ENCODE measurements around the gene MYO1E. TPM values are rescaled to one million over a fixed set of nuclear protein-coding genes. Genes with fewer than 3 reads are reported as not detected.
"Not testable (repeated sequence)": the region's sequence is repeated elsewhere in the genome, so short reads cannot be mapped to it uniquely, and the experiment has no call there.

MYO1E gene
- total RNA-seq: 10 to 100 TPM; 51.9 to 57.5 TPM

DNA sequence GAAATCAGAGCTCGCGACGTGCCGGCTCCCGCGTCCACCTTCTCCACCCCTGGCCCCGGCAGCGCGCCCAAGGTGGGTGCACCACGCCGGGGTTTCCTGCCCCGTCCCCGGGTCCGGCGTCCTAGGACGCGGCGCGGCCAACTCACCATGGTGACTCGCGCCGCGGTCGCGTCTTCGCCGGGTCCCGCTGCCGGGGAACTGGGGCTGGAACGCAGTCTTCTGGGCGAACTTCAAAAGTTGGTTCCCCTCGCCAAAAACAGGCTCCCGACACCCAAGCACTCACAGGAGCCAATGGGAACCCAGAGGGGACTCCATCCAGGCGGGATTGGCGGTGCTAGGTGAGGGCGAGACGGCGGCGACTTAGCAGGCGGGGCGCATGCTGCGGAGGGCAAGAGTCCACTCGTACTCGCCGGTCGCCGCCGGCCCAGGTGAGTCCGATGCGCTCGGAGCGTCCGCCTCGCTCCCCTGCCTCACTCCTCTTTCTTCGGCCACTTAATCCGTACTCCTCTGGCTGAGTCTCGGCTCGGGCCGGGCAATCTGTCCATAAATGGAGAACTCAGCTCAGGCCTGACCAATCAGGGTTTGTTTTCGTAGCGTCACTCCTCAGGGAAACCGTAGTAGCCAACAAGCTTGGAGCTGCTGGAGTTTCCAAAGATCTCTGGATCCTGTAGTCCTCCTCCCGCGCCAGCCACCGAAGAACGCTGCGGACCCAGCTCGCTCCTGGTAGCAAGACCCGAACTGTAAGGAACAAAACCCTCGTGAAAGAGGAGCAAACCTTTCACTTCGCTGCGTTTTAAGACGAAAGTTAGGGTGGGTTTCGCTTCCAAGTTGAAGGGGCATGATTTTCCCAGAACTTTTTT, at the start of gene MYO1E:
MYO1E (minus strand) TSS at position 520 of the 860 bp plus-strand sequence; CDS start at position 149, 371 bp downstream.
- POLR2A ChIA-PET: no interaction called here

GRCh38 chr15:59420986-59421618, 48.4 kb upstream of the MYO1E start:
- POLR2A ChIA-PET: no interaction called here
- CTCF ChIA-PET: interaction anchor here (1.6 kb wide), 1 partner anchor 108 kb away, joined by 4 read pairs; no protein-coding TSS in a partner anchor

More for the DNA sequence above, at the start of gene MYO1E:
- CTCF ChIA-PET: no interaction called here

DNA sequence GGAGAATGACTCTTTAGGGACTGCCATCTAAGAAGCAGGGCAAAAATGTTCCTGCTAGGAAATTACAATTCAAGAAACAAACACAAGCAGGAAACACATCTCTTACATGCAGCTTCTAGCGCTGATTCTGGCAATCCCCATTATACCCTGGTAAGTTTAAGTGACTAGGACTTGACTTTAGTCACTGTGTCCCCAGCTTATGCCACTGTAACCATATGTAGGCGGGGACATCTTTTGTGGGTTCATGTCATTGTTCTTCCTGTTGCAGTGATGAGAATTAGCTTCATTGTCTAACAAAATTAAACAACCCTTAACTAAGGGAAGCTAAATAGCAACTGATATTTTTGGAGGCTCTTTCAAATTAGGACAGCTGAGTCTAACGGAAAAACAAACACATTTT, 47.4 kb upstream of the MYO1E start:
- ChIA-PET CTCF (interaction anchor here (1.6 kb wide), 1 partner anchor 109 kb away, joined by 4 read pairs; no protein-coding TSS in a partner anchor), POLR2A (interaction anchor here (1.0 kb wide), 1 partner anchor 8 kb away, joined by 8 read pairs; no protein-coding TSS in a partner anchor)

DNA sequence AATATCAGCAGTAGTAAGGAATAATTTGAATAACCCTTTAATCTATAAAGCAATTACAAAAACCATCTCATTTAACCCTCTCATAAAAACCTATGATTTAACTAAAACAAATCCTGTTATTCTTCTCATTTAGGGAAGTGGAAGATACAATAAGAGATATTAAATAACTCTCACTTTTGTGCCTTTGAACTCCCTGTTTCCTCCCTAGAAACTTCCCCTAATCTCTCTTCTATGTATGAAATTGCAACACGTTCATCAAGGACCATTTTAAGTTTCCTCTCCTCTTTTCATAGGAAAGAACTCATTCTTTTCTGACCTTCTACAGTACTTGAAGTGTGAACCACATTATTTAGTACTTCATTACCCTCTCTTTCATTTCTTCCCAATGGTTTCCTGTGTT, 46.5 kb upstream of the MYO1E start:
- CTCF ChIA-PET: interaction anchor here (0.5 kb wide), 1 partner anchor 222 kb away, joined by 3 read pairs; no protein-coding TSS in a partner anchor
- POLR2A ChIA-PET: no interaction called here

DNA sequence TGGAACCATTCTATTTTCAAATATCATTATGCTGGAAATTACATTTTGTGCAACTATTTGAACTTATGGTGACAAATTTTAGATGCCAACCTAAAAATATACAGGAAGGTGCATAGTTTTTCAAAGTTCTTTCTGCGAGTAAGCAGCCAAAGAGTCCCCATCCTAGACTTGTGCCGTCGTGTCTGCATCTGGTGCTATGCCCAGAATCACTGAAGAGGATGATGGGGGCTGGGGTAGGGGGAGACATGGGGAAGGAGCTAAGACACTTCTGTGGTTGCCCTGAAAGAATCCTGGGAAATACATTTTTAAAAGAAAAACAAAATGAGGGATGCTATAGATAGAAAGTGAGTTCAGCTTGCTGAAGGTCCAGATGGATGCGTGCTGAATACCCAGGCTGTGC, 44.1 kb upstream of the MYO1E start:
- ChIA-PET CTCF (no interaction called here), POLR2A (no interaction called here)

DNA sequence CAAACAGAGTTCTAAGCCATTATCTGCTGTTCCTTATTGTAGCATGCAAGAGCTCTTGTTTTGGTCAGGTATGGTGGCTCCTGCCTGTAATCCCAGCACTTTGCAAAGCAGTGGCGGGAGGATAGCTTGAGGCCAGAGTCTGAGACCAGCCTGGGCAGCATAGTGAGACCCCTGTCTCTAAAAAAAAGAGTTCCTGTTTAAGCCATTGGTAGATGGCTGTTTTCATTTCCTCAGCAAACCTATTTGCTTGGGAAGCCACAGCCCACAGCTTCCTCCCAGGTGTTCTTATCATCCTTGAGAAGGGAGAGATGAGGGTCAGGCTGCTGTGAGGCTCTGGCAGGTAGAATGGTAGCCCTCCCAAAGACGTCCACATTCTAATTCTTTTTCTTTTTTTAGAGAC, 40.9 kb upstream of the MYO1E start:
- ChIA-PET POLR2A (no interaction called here), CTCF (interaction anchor here (1.5 kb wide), 1 partner anchor 168 kb away, joined by 6 read pairs; no protein-coding TSS in a partner anchor)

DNA sequence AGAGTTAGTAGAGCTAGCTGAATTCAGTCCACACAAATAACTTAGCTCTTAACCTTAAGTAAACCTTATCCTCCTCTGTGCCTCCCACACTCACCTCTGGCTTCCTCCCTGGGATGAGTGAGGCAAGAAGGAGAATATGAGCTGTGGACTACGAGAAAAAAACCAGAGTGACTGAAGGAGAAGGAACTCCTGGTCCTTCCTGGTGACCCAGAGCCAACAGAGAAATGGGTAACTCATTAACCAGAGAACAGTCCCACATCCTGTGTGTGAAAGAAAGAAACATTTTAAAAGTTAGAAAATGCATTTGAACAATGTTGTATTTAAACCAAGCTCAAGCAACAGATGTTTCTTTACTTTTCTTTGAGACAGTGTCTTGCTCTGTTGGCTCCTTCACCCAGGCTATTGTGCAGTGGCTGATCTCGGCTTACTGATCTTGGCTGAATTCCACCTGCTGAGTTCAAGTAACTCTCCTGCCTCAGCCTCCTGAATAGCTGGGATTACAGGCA, 37.8 kb upstream of the MYO1E start:
- ChIA-PET CTCF (interaction anchor here (1.2 to 1.3 kb wide), 2 partner anchors 20 to 30 kb away, joined by 3 to 4 read pairs; no protein-coding TSS in a partner anchor), POLR2A (no interaction called here)

- CTCF ChIA-PET: no interaction called here
- POLR2A ChIA-PET: no interaction called here
These were observed 35.3 kb upstream of the MYO1E start for GRCh38 chr15:59407946-59408345.

GRCh38 chr15:59406446-59406845, 33.8 kb upstream of the MYO1E start:
- ChIA-PET CTCF (no interaction called here), POLR2A (no interaction called here)

GRCh38 chr15:59405079-59405478, 32.4 kb upstream of the MYO1E start:
- ChIA-PET POLR2A (no interaction called here), CTCF (no interaction called here)

DNA sequence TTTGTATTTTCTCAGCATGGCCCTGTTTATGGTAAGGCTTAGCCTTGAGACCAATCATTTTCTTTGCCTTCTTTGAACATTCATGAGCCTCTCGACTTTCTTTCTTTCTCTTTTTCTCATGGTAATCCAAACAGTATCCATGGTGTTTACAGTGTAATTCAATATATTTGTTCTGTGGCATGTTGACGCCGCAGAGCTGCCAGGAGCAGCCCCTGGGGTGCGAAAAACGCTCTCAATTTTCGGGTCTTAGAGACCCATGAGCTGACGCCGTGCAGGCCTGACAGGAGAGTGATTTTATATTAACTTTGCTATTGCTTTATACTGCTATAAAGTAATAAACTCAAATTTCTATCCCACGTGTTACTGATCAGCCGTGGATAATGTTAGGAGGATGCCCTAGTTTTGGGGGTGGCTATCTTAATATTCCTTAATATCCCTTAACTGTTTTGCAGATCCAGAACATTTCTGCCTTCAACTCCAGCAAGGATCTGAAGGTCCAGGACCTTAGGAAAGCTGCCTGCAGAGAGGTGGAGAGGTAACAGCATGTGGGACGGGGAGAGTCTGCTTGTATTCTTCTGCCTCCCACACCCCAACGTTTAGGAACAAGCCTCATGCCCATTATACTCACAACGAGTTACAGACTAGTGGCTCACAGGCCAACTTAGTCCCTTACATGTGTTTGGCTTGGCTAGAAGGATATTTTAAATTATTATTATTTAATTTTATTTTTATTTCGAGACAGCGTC, 29.3 kb upstream of the MYO1E start:
- ChIA-PET CTCF (no interaction called here), POLR2A (no interaction called here)

DNA sequence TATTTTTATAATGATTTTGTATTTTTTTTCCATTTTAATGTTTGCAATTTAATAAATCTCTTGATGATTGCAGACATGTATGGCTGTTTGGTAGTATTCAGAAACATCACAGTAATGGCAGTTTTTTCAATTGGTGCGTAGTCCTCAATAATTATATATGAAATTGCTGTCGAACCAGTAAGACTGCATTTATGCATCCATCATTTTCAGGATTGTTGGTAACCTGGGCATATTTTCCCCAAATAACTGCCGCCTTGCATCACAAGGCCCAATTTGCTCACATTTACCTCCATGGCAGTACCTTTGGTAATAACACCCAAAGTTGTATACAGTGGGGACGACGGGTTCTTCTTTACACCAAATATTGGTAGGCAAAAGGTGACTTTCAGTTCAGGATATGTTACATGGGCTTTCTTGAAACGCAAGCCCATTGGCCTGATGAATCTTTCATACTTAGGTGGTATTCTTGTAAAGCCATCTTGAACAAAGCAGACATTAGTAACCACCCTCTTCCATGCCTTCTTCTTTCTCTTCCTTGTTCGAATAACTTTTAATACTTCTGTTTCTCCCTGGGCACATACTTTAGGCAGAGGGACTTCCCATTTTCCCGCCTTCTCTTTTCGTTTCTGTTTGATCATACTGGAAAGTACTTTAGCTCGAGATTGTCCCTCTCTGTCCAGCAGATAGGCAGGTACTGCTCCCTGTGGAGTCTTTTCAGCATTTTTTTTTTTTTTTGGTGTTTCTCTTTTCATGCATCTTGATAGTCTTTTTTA, 28.6 kb upstream of the MYO1E start:
- CTCF ChIA-PET: not testable (repeated sequence)
- POLR2A ChIA-PET: interaction anchor here (0.5 kb wide), 1 partner anchor 57 kb away, joined by 6 read pairs; no protein-coding TSS in a partner anchor

GRCh38 chr15:59400103-59400813, 27.6 kb upstream of the MYO1E start:
- POLR2A ChIA-PET: interaction anchor here (0.5 kb wide), 1 partner anchor 56 kb away, joined by 6 read pairs; no protein-coding TSS in a partner anchor
- CTCF ChIA-PET: no interaction called here

GRCh38 chr15:59399465-59400102, 26.9 kb upstream of the MYO1E start:
- CTCF ChIA-PET: no interaction called here

DNA sequence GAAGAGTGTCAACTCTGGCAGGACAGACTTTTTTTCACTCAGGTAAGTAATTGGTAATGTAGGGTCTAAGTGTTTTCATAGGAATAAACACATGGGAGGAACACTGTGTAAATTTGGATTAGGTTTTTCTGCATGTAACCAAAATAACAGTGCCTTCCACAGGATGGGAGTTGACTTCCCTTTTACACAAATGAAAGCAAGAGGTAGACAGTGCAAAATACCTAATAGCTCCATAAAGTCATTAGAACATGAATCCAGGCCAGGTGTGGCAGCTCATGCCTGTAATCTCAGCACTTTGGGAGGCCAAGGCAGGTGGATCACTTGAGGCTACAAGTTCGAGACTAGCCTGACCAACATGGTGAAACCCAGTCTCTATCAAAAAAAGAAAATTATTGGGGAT, 25.5 kb upstream of the MYO1E start:
- ChIA-PET CTCF (no interaction called here), POLR2A (interaction anchor here (0.6 kb wide), 1 partner anchor 98 kb away, joined by 6 read pairs; no protein-coding TSS in a partner anchor)

More at GRCh38 chr15:59399465-59400102, 26.9 kb upstream of the MYO1E start:
- POLR2A ChIA-PET: no interaction called here

DNA sequence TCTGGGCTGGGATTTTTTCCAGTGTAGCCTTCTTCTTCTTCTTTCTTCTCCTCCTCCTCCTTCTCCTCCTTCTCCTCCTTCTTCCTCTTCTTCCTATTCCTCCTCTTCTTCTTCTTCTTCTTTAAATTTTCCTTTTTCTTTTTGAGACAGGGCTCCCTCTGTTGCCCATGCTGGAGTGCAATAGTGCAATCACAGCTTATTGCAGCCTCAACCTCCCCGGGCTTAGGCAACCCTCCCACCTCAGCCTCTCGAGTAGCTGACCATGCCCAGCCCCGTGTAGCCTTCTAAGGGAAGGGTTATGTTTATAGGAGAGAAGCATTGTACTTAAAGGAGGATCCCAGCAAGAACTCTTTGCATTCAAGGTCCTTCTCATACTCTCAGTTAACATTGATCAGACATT, 24.0 kb upstream of the MYO1E start:
- POLR2A ChIA-PET: no interaction called here
- CTCF ChIA-PET: no interaction called here

DNA sequence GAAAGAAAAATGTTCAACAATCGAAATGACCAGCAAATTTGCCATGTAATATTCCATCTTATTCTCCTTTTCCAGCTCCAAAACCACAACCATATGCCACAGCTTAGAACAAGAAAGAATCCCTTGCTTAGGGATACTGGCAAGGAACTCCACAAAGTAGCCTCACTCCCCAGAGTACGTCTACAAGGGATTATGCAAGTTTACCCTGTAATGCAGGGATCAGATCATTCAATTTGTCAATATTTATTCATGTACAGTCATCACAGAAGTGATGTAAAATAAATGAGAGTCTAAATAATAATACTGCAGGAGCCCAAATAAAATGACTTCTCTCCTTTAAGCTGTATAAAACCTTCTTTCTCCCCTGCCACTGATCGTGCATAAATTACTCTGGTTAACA, 23.5 kb upstream of the MYO1E start:
- ChIA-PET CTCF (no interaction called here), POLR2A (no interaction called here)

DNA sequence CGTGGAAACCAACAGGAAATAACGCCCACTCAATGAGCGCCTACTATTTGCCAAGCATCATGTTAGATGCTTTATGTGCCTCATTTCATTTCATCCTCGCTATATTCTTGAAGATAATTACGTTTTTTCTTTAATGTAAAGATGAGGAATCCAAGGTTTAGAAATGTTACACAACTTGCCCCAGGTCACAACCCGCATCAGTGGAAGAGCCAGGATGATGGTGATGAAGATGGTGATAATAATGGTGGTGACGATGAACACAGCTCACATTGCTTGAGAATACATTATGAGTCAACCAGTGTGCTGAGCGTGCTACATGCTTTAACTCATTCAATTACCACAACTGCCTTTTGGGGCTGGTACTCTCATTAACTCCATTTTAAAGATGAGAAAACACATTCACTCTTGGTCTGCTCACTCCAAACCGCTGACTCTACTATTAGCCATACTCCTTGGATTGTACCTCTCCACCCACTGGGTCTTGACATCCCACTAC, 21.5 kb upstream of the MYO1E start:
- ChIA-PET POLR2A (no interaction called here), CTCF (no interaction called here)

Data from activated CD8-positive, alpha-beta memory T cell treated with anti-CD3 and anti-CD28 coated beads for 36 hours (primary cell).